ENCODE measurements around the gene BORCS8. TPM values are rescaled to one million over a fixed set of nuclear protein-coding genes. Genes with fewer than 3 reads are reported as not detected.

The BORCS8 gene
- polyA plus RNA-seq, 1 donor from 2014 or later: 75.6 TPM

- H3K9ac ChIP-seq (ENCODE audit: low read length): no peak overlapping the region
- TF ChIP-seq REST (IDR thresholded peaks at IDR 0.05; ENCODE audit: borderline replicate concordance): no peak
- TF ChIP-seq RAD21 (conservative IDR thresholded peaks at IDR 0.05): no peak
- TF ChIP-seq CTCF (IDR thresholded peaks at IDR 0.05; ENCODE audit: poor library complexity, severe bottlenecking): no peak
- TF ChIP-seq SMC3 (conservative IDR thresholded peaks at IDR 0.05; ENCODE audit: poor library complexity): no peak
- no peak for TF ChIP-seq EP300 (conservative IDR thresholded peaks at IDR 0.05; ENCODE audit: poor library complexity, severe bottlenecking)
- TF ChIP-seq MXI1 (conservative IDR thresholded peaks at IDR 0.05; ENCODE audit: poor library complexity, severe bottlenecking): no peak
- TF ChIP-seq POLR2AphosphoS5 (IDR thresholded peaks at IDR 0.05): no peak
Measured at GRCh38 chr19:19162495-19162894, 29.5 kb downstream of the BORCS8 start.

GRCh38 chr19:19160461-19161035, 31.4 kb downstream of the BORCS8 start:
- Histone ChIP-seq H2AFZ (ENCODE audit: low read depth, low read length) (no peak overlapping the region), H3F3A (ENCODE audit: insufficient read depth, low read length, poor library complexity, severe bottlenecking) (no peaks in the 10 kb centered on the region), H3K4me2 (ENCODE audit: low read length) (no peak overlapping the region), H3K9me3 (ENCODE audit: low read length) (no peaks in the 10 kb centered on the region), H3K36me3 (ENCODE audit: insufficient read depth, low read length) (no peaks in the 10 kb centered on the region), H3K9me2 (ENCODE audit: insufficient read depth, low read length) (no peaks in the 10 kb centered on the region), H3K9ac (ENCODE audit: low read length) (no peak overlapping the region), H3K27ac (ENCODE audit: low read length) (no peak overlapping the region), H3K79me2 (replicated peaks; ENCODE audit: insufficient read depth, low read length) (no peaks in the 10 kb centered on the region), H4K20me1 (ENCODE audit: insufficient read depth) (no peaks in the 10 kb centered on the region), H3K27me3 (ENCODE audit: insufficient read depth, low read depth, low read length) (no peaks in the 10 kb centered on the region), H3K4me3 (ENCODE audit: low read length) (no peak overlapping the region)
- TF ChIP-seq TAF1 (IDR thresholded peaks at IDR 0.05; ENCODE audit: low read depth): no peak
- TF ChIP-seq POLR2AphosphoS5 (IDR thresholded peaks at IDR 0.05): no peak
- TF ChIP-seq MXI1 (conservative IDR thresholded peaks at IDR 0.05; ENCODE audit: poor library complexity, severe bottlenecking): no peak
- no peak for TF ChIP-seq EP300 (conservative IDR thresholded peaks at IDR 0.05; ENCODE audit: poor library complexity, severe bottlenecking)
- TF ChIP-seq CTCF (IDR thresholded peaks at IDR 0.05; ENCODE audit: poor library complexity, severe bottlenecking): no peak
- TF ChIP-seq RAD21 (conservative IDR thresholded peaks at IDR 0.05): no peak
- TF ChIP-seq REST (IDR thresholded peaks at IDR 0.05; ENCODE audit: borderline replicate concordance): no peak
- no peak for TF ChIP-seq EZH2 (IDR thresholded peaks at IDR 0.05; ENCODE audit: borderline replicate concordance, insufficient read depth, low read length, poor library complexity, severe bottlenecking)
- no peak for TF ChIP-seq SMC3 (conservative IDR thresholded peaks at IDR 0.05; ENCODE audit: poor library complexity)

More at GRCh38 chr19:19162495-19162894, 29.5 kb downstream of the BORCS8 start:
- Histone ChIP-seq H4K20me1 (ENCODE audit: insufficient read depth) (no peaks in the 10 kb centered on the region), H3K4me3 (ENCODE audit: low read length) (no peak overlapping the region), H3K9me3 (ENCODE audit: low read length) (no peaks in the 10 kb centered on the region), H2AFZ (ENCODE audit: low read depth, low read length) (no peak overlapping the region), H3K9me2 (ENCODE audit: insufficient read depth, low read length) (no peaks in the 10 kb centered on the region), H3K27me3 (ENCODE audit: insufficient read depth, low read depth, low read length) (no peaks in the 10 kb centered on the region), H3K27ac (ENCODE audit: low read length) (no peak overlapping the region), H3K36me3 (ENCODE audit: insufficient read depth, low read length) (no peaks in the 10 kb centered on the region), H3K4me2 (ENCODE audit: low read length) (no peak overlapping the region), H3F3A (ENCODE audit: insufficient read depth, low read length, poor library complexity, severe bottlenecking) (no peaks in the 10 kb centered on the region), H3K79me2 (replicated peaks; ENCODE audit: insufficient read depth, low read length) (no peaks in the 10 kb centered on the region)

All from neural cell (in vitro differentiated cells).